DOHH2 (cell line): ENCODE measurements around the gene TACR1.

Source experiments
- CTCF ChIP-seq: fragments of 200-600 bp; sonication (generic); IDR thresholded peaks from one replicate; pipeline ENCODE4 v1.5.1; 2014; ENCODE audit warnings: antibody characterized with exemption, mild to moderate bottlenecking, low read depth, low read length; ENCODE audit not compliant: poor library complexity, severe bottlenecking
- EZH2phosphoT487 ChIP-seq: fragments of 200-600 bp; sonication (generic); IDR thresholded peaks from 2 replicates; pipeline ENCODE4 v1.6.1; 2017; ENCODE audit warnings: borderline replicate concordance, mild to moderate bottlenecking, antibody characterized with exemption, low read length, moderate library complexity, mixed read lengths

GRCh38 chr2:75077909-75078308 is 121.4 kb downstream of the TACR1 start:
- TF ChIP-seq CTCF (no peak), EZH2phosphoT487 (no peak)
